Measurements from ENCODE around the gene ZBTB40.

ZBTB40 gene

DNA sequence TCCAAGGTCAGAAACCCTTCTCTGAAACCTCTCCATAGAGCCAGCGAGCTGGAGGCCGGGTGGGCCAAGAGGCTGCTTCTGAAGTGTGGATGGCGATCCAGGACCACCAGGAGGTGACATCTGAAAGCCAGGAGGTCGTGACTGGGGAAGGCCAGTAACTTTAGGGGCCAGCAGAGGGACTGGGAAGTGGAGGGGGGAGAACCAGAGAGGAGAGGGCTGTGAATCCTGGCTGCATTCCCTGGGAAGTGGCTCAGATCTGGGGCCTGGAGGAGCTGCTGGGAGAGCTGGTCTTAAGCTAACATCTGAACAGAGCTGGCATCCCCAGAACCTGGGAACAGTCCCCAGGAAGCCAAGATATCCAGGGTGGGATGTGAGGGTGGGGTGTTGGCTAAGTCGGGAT is 100.4 kb downstream of the ZBTB40 start:
- DNase-seq (ENCODE audit: low read depth in 1 of 2, low spot score in 1 of 2): no peak

- DNase-seq (ENCODE audit: low read depth in 1 of 2, low spot score in 1 of 2): no peak
These were observed 101.6 kb downstream of the ZBTB40 start for GRCh38 chr1:22553104-22553880.

- DNase-seq (ENCODE audit: low read depth in 1 of 2, low spot score in 1 of 2): no peak
These were observed 102.4 kb downstream of the ZBTB40 start for GRCh38 chr1:22553991-22554522.

DNA sequence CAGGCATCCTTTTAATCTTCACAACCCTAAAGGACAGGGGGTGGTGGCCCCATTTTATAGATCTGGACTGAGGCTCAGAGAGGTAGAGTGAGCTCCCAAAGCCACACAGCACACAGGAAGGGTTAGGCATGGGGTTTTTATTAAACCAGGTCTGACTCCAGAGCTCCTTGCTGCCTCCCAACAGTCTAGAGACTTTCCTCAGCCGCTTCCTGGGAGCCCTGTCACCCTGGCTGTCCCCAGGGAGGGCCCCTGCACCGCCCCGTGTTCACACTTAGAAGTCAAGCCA is 103.7 kb downstream of the ZBTB40 start:
- no peak for DNase-seq (ENCODE audit: low read depth in 1 of 2, low spot score in 1 of 2)

- DNase-seq (ENCODE audit: low read depth in 1 of 2, low spot score in 1 of 2): no peak
These were observed 104.9 kb downstream of the ZBTB40 start for GRCh38 chr1:22556391-22557104.

- no peak for DNase-seq (ENCODE audit: low read depth in 1 of 2, low spot score in 1 of 2)
These were observed 105.8 kb downstream of the ZBTB40 start for GRCh38 chr1:22557341-22557950.

DNA sequence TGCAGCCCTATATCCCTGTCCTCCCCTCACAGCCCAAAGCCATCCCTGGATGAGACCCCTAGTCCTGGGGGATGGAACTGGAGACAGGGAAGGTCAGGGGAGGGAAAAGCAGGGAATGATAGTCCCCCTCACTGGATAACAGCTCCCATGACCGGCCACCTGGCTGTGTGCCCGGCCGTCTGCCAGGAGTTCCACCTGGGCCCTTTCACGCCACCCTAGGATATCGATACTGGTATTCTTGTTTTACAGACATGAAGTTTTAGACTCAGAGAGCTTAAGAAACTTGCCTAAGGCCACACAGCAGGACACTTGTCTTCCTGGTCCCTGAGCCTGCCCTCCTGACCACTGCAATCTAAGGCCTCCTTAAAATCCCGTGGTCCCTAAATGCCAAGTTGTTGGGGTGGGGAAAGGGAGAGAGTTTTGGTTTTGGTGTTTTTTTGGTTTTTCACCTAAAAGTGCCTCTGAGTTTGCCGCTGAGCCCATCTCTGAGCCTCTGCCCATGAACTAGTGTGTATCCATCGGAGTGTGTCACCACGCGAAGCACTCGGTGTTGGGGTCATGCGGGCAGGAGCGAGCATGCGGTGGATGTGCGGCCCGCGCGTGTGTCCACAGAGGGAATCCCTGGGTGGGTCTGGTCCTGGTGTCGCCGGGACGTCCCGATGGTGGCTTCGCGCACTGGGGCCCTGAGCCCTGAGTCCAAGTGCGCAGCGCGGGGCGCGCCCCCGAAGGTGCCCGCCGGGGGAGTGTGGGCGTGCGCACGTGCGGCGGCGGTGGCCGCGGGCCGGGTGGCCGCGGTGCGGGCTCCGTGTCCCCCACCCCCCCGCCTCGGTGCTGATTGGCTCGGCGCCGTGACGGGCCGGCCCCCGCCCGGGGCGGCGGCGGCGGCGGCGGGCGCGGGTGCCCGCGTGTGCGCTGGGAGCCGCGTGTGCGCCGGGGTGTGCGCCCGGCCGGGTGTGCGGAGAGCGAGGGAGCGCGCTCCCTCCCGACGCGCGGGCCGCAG is 111.2 kb downstream of the ZBTB40 start, which contains the start of gene EPHA8:
Gene EPHA8, plus strand, starts transcription at position 906 of the 1,000 bp plus-strand sequence. CDS start 147 bp downstream, outside the sequence.
- no peak for DNase-seq (ENCODE audit: low read depth in 1 of 2, low spot score in 1 of 2)

DNA sequence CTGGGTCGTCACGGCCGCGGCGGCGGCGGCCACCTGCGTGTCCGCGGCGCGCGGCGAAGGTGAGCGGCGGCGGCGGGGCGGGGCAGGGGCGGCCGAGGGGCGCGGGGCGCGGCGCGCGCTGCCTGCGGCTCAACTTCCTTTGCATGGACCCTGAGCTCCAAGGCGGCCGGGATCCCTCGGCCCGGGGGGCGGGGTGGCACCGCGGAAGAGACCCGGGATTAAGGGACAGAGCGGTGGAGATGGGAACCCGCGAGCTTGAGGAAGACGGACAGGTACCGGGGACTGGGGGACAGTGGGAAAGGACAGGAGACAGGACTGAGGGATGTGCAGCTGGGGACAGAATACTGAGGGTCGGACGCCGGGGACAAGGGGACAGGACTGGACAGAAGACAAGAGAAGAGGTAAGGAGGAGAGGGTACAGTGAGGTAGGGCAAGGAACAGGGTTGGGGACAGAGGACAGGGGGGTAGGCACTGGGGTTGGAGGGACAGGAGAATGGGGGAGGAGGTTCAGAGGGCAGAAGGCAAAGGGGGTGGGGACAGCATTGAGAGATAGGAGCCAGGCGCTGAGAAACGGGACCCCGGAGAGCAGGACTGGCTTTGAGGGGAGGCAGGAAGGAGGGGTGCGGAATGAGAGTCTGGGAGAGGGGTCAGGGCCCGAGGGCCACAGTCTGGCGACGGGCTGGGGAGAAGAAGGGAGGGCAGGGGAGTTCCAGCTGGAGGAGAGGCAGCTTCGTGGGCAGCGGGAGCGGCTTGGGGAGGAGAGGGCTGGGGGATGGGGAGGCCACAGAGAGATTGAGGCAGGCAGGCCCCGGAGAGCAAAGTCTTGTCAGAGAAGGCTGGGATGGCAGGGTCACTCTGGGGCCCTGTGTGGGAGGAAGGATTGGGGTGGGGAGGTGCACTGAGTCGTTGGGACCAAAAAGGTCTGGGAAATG is 112.3 kb downstream of the ZBTB40 start:
- no peak for DNase-seq (ENCODE audit: low read depth in 1 of 2, low spot score in 1 of 2)

DNA sequence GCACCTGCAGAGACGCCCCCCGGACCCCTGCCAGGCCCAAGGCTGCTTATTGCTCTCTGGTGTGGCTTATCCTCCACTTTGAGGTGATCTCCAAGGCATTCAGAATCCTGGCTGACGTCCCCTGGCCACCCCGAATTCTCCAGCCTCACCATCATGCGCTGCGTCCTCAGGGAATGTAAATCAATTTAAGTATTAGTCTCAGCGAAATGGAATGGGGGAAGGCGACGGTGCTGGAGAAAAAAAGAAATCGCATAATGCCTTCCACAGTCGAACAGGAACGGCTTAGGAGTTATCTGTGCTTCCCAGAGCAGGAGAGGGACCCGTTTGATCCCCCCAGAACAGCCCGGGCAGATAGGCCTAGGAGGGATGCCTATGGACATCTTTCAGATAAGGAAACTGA is 114.5 kb downstream of the ZBTB40 start:
- no peak for DNase-seq (ENCODE audit: low read depth in 1 of 2, low spot score in 1 of 2)

- DNase-seq (ENCODE audit: low read depth in 1 of 2, low spot score in 1 of 2): no peak
These were observed 115.5 kb downstream of the ZBTB40 start for GRCh38 chr1:22567197-22567596.

DNA sequence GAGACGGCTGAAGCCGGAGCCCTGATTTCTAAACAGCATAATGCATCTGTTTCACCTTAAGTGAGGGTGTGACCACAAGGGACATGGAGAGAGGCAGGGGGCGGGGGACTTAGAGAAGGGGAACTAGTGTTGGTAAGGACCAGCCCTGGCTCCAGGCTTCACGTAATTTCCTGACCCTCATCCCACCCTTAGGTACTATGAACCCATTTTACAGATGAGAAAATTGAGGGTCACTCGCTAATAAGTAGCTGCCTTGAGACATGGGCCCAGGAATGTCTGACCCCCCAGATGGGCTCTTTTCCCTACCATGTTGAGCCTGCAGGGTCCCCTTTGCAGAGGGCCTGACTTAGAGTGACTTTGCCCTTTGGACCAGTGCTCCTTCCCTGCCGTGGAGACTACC is 116.3 kb downstream of the ZBTB40 start:
- DNase-seq (ENCODE audit: low read depth in 1 of 2, low spot score in 1 of 2): no peak

- no peak for DNase-seq (ENCODE audit: low read depth in 1 of 2, low spot score in 1 of 2)
These were observed 117.6 kb downstream of the ZBTB40 start for GRCh38 chr1:22569269-22569668.

- no peak for DNase-seq (ENCODE audit: low read depth in 1 of 2, low spot score in 1 of 2)
These were observed 118.7 kb downstream of the ZBTB40 start for GRCh38 chr1:22570140-22570909.

- DNase-seq (ENCODE audit: low read depth in 1 of 2, low spot score in 1 of 2): no peak
These were observed 121.2 kb downstream of the ZBTB40 start for GRCh38 chr1:22572818-22573217.

- DNase-seq (ENCODE audit: low read depth in 1 of 2, low spot score in 1 of 2): no peak
These were observed 121.6 kb downstream of the ZBTB40 start for GRCh38 chr1:22573237-22573636.

DNA sequence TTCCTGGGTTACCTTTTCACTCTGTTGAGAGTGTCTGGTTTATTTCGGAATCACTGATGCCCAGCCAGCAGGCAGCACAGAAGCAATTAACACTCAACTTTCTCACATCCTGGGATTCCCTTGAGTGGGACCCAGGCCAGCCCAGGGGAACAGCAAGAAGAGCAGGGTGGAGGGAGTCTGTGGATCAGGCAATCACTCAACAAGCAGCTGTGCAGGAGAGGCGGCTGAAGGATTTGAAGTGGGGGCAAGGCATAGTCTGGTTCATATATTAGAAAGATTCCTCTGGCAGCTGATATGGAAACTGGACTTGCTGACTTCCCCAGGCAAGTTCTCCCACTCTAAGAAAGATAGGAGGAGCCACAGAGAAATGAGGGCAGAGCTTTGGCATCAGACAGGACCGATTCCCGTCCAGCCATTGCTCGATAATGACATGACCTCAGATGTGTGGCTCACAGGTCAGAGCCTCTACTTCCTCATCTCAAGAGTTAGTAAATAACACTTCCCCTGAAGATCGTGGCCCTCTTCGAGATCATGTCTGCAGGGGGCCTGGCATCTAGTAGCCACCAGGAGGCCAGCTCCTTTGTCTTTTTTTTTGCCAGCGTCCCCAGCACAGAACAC is 124.0 kb downstream of the ZBTB40 start:
- DNase-seq (ENCODE audit: low read depth in 1 of 2, low spot score in 1 of 2): no peak

GRCh38 chr1:22576150-22576544 is 124.5 kb downstream of the ZBTB40 start:
- DNase-seq (ENCODE audit: low read depth in 1 of 2, low spot score in 1 of 2): no peak

DNA sequence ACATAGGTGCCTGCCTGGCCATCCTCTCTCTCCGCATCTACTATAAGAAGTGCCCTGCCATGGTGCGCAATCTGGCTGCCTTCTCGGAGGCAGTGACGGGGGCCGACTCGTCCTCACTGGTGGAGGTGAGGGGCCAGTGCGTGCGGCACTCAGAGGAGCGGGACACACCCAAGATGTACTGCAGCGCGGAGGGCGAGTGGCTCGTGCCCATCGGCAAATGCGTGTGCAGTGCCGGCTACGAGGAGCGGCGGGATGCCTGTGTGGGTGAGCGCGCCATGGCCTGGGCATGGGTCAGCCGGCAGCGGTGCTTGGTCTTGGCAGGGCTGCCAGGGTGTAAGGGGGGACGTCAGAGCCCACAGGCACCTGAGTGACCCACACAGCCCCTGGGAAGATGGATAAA is 125.0 kb downstream of the ZBTB40 start:
- DNase-seq (ENCODE audit: low read depth in 1 of 2, low spot score in 1 of 2): no peak
